ENCODE measurements around the gene KMT5C.

KMT5C gene

DNA sequence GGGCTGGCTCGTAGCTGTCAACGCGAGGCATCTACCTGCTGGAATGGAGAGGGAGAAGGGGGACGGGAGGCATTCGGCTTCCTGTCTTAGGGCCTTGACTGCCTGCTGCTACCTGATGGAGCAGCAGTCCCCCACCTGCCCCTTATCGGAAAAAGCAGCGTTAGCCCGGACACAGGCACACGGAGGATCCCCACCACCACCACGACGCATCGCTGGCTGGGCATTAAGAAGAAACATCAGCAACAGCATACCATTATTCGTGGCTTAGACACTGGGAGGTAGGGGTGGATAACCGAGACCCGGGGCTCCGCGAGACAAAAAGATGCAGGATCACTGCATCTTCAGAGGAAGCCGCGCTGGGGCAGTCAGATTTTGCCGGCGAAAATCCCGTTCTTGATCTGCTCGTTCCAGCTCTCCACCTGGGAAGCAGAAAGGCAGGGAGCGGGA is 13.7 kb downstream of the KMT5C start:
- ATAC-seq, result peak; percentile 19
- TF ChIP-seq, protein P1, sequence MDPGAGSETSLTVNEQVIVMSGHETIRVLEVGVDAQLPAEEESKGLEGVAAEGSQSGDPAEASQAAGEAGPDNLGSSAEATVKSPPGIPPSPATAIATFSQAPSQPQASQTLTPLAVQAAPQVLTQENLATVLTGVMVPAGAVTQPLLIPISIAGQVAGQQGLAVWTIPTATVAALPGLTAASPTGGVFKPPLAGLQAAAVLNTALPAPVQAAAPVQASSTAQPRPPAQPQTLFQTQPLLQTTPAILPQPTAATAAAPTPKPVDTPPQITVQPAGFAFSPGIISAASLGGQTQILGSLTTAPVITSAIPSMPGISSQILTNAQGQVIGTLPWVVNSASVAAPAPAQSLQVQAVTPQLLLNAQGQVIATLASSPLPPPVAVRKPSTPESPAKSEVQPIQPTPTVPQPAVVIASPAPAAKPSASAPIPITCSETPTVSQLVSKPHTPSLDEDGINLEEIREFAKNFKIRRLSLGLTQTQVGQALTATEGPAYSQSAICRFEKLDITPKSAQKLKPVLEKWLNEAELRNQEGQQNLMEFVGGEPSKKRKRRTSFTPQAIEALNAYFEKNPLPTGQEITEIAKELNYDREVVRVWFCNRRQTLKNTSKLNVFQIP (CRISPR knock-in tag; IDR thresholded peaks at IDR 0.05; ENCODE audit: borderline replicate concordance, low read depth), result no peak
- TF ChIP-seq, protein P2, sequence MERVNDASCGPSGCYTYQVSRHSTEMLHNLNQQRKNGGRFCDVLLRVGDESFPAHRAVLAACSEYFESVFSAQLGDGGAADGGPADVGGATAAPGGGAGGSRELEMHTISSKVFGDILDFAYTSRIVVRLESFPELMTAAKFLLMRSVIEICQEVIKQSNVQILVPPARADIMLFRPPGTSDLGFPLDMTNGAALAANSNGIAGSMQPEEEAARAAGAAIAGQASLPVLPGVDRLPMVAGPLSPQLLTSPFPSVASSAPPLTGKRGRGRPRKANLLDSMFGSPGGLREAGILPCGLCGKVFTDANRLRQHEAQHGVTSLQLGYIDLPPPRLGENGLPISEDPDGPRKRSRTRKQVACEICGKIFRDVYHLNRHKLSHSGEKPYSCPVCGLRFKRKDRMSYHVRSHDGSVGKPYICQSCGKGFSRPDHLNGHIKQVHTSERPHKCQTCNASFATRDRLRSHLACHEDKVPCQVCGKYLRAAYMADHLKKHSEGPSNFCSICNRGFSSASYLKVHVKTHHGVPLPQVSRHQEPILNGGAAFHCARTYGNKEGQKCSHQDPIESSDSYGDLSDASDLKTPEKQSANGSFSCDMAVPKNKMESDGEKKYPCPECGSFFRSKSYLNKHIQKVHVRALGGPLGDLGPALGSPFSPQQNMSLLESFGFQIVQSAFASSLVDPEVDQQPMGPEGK (CRISPR knock-in tag; IDR thresholded peaks at IDR 0.05; ENCODE audit: borderline replicate concordance), result no peak
- TF ChIP-seq, protein P3, sequence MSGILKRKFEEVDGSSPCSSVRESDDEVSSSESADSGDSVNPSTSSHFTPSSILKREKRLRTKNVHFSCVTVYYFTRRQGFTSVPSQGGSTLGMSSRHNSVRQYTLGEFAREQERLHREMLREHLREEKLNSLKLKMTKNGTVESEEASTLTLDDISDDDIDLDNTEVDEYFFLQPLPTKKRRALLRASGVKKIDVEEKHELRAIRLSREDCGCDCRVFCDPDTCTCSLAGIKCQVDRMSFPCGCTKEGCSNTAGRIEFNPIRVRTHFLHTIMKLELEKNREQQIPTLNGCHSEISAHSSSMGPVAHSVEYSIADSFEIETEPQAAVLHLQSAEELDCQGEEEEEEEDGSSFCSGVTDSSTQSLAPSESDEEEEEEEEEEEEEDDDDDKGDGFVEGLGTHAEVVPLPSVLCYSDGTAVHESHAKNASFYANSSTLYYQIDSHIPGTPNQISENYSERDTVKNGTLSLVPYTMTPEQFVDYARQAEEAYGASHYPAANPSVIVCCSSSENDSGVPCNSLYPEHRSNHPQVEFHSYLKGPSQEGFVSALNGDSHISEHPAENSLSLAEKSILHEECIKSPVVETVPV (CRISPR knock-in tag; IDR thresholded peaks at IDR 0.05), result no peak
- TF ChIP-seq SNAI2 (CRISPR knock-in tag; IDR thresholded peaks at IDR 0.05) (no peak), ZNF8 (CRISPR knock-in tag; IDR thresholded peaks at IDR 0.05) (no peak), CSDC2 (CRISPR knock-in tag; IDR thresholded peaks at IDR 0.05) (no peak), ZFP3 (CRISPR knock-in tag; IDR thresholded peaks at IDR 0.05) (no peak), RARB (CRISPR knock-in tag; IDR thresholded peaks at IDR 0.05) (no peak), ZNF70 (CRISPR knock-in tag; IDR thresholded peaks at IDR 0.05) (no peak), ZC3H10 (CRISPR knock-in tag; IDR thresholded peaks at IDR 0.05) (no peak), TCF4 (CRISPR knock-in tag; IDR thresholded peaks at IDR 0.05; ENCODE audit: borderline replicate concordance) (no peak), TOX (CRISPR knock-in tag; IDR thresholded peaks at IDR 0.05; ENCODE audit: borderline replicate concordance) (no peak), BACH2 (CRISPR knock-in tag; IDR thresholded peaks at IDR 0.05; ENCODE audit: borderline replicate concordance) (no peak), ISL1 (CRISPR knock-in tag; IDR thresholded peaks at IDR 0.05) (no peak)

DNA sequence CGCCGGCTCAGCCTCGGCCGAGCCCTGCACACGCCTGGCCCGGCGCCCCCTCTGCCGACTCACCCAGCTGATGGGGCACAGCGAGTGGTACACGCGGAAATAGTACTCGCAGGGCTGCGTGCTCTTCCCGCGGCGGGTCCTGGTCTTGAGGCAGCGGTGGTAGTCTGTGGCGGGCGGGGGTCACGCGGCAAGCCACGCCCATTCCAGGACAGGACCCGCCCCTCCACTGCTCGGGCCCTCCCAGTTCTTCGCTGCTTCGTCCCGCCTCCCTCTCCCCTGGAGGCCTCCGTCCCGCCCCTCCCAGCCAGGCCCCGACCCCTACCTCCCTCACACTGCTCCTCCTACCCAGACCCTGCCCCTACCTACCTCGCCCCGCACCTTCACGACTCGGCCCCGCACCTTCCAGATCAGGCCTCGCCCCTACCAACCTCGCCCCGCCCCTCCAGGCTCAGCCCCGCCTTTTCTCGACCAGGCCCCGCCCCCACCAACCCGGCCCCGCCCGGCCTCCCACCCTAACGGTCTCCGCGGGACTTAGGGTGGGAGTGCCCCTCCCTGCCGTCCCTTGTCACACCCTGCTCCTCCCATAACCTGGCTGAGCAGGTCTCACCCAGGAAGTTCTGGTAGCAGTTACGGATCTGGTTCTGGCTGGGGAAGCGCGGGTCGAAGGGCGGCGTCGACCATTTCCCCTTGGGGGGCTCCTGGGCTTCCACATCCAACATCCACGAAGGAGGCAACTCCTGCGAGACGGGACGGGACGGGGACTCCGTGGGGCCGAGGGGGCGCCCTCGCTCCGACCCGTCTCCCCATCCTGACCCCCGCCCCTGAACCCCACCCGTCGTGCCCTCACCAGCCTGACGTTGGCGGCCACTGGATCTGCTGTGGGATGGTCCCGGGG is 14.4 kb downstream of the KMT5C start:
- ATAC-seq, result peak; percentile 95
- TF ChIP-seq, protein P2 (CRISPR knock-in tag; IDR thresholded peaks at IDR 0.05; ENCODE audit: borderline replicate concordance), result no peak
- TF ChIP-seq GLIS3 (CRISPR knock-in tag; IDR thresholded peaks at IDR 0.05) (no peak), ZFP3 (CRISPR knock-in tag; IDR thresholded peaks at IDR 0.05) (no peak)

DNA sequence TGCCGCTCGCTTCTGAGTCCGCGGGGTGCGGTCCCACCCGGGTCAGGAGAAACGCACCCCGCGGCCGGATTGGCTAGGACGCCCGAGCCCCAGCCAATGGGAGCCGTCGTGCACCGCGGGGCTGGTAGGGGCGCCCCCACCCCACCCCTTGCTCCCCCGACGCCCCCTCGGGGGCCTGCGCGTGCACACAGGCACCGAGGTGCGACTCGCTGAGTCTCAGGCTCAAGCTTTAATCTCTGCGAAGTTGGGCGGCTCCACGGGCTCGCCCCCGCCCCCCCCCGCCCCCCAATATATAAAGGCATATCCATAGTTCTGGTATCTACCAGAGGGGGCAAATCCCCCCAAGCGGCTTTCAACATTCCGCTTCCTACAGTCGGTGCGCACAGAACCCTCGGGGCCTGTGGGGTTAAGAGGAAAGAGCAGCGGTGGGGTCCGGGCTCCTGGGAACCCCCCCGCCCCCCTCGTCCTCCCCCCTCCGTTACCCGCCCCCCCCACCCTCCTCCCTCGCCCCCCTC is 15.1 kb downstream of the KMT5C start, which contains the start of gene COX6B2:
COX6B2 (minus strand) TSS at position 22 of the 515 bp plus-strand sequence. CDS start 198 bp downstream, outside the sequence.
- no peak for ATAC-seq
- no peak for TF ChIP-seq ZNF70 (CRISPR knock-in tag; IDR thresholded peaks at IDR 0.05)
- TF ChIP-seq RARB (CRISPR knock-in tag; IDR thresholded peaks at IDR 0.05), result no peak
- TF ChIP-seq ZNF565 (CRISPR knock-in tag; conservative IDR thresholded peaks at IDR 0.05; ENCODE audit: low read depth), result no peak

DNA sequence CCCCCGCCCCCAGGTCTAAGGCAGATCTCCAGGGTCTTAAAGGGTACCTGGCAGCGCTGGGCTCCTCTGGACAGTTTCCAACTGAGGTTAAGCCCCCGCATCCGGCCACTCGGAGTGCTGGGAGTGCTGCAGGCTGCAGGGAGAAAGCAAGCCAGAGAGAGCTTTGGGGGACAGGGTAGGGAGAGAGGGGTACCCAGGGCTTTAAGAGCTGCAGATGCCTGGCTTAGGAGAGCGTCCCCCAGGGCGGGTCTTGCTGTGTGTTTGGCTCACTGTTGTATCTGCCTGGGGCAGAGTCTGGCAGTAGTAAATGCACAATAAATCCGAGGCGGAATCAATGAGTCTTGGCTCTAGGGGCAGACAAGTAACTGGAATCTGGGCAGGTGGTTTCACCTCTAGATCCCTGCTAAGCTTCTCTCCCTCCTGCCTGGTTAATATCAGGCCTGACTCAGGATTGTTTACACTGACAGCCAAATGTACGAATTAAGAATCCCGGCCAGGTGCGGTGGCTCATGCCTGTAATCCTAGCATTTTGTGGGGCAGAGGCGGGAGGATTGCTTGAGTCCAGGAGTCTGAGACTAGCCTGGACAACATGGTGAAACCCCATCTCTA is 15.6 kb downstream of the KMT5C start:
- ATAC-seq, result no peak
- TF ChIP-seq ZFP30 (CRISPR knock-in tag; IDR thresholded peaks at IDR 0.05) (no peak), ESRRG (CRISPR knock-in tag; IDR thresholded peaks at IDR 0.05) (no peak), PPARA (CRISPR knock-in tag; IDR thresholded peaks at IDR 0.05; ENCODE audit: borderline replicate concordance) (no peak), ZFP3 (CRISPR knock-in tag; IDR thresholded peaks at IDR 0.05) (no peak), ISL1 (CRISPR knock-in tag; IDR thresholded peaks at IDR 0.05) (no peak), ARNTL (CRISPR knock-in tag; IDR thresholded peaks at IDR 0.05; ENCODE audit: borderline replicate concordance, low read depth) (no peak), ZC3H10 (CRISPR knock-in tag; IDR thresholded peaks at IDR 0.05) (no peak), GLIS3 (CRISPR knock-in tag; IDR thresholded peaks at IDR 0.05) (no peak)
- TF ChIP-seq, protein P4, sequence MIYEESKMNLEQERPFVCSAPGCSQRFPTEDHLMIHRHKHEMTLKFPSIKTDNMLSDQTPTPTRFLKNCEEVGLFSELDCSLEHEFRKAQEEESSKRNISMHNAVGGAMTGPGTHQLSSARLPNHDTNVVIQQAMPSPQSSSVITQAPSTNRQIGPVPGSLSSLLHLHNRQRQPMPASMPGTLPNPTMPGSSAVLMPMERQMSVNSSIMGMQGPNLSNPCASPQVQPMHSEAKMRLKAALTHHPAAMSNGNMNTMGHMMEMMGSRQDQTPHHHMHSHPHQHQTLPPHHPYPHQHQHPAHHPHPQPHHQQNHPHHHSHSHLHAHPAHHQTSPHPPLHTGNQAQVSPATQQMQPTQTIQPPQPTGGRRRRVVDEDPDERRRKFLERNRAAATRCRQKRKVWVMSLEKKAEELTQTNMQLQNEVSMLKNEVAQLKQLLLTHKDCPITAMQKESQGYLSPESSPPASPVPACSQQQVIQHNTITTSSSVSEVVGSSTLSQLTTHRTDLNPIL (CRISPR knock-in tag; IDR thresholded peaks at IDR 0.05; ENCODE audit: low read depth), result no peak

Data from SK-N-SH treated with all-trans-retinoic acid at 6 μM for 48 hours (cell line).